ENCODE measurements around the gene APLP2.
"Not testable (repeated sequence)": the region's sequence is repeated elsewhere in the genome, so short reads cannot be mapped to it uniquely, and the experiment has no call there.

APLP2 gene

GRCh38 chr11:130148796-130149326 is 79.2 kb downstream of the APLP2 start:
- DNase-seq (ENCODE audit: low spot score) = no peak

- DNase-seq (ENCODE audit: low spot score) = no peak
Measured at GRCh38 chr11:130150790-130151189, 81.1 kb downstream of the APLP2 start.

- no peak for DNase-seq (ENCODE audit: low spot score)
Measured at GRCh38 chr11:130151196-130151595, 81.5 kb downstream of the APLP2 start.

- DNase-seq (ENCODE audit: low spot score) = no peak
Measured at GRCh38 chr11:130156108-130157022, 86.7 kb downstream of the APLP2 start.

GRCh38 chr11:130157101-130157500 is 87.4 kb downstream of the APLP2 start:
- no peak for DNase-seq (ENCODE audit: low spot score)

GRCh38 chr11:130157840-130158239 is 88.1 kb downstream of the APLP2 start:
- DNase-seq (ENCODE audit: low spot score) = no peak

GRCh38 chr11:130159139-130159538 is 89.4 kb downstream of the APLP2 start:
- no peak for DNase-seq (ENCODE audit: low spot score)

GRCh38 chr11:130159657-130160497 is 90.2 kb downstream of the APLP2 start, which contains the start of gene ST14:
Gene ST14, plus strand, starts transcription at chr11:130159782. Its CDS starts 198 bp downstream, at chr11:130159980.
- DNase-seq (ENCODE audit: low spot score) = no peak

- DNase-seq (ENCODE audit: low spot score) = no peak
Measured at GRCh38 chr11:130160498-130161155, 90.9 kb downstream of the APLP2 start.

GRCh38 chr11:130161441-130162145 is 91.9 kb downstream of the APLP2 start:
- no peak for DNase-seq (ENCODE audit: low spot score)

GRCh38 chr11:130162733-130163132 is 93.0 kb downstream of the APLP2 start:
- DNase-seq (ENCODE audit: low spot score) = no peak

GRCh38 chr11:130163346-130164220 is 93.9 kb downstream of the APLP2 start:
- no peak for DNase-seq (ENCODE audit: low spot score)

GRCh38 chr11:130164221-130164570 is 94.5 kb downstream of the APLP2 start:
- DNase-seq (ENCODE audit: low spot score) = no peak

GRCh38 chr11:130165601-130166456 is 96.1 kb downstream of the APLP2 start:
- DNase-seq (ENCODE audit: low spot score) = no peak

GRCh38 chr11:130166457-130166784 is 96.7 kb downstream of the APLP2 start:
- no peak for DNase-seq (ENCODE audit: low spot score)

- DNase-seq (ENCODE audit: low spot score) = no peak
Measured at GRCh38 chr11:130167146-130167545, 97.5 kb downstream of the APLP2 start.

GRCh38 chr11:130168105-130168504 is 98.4 kb downstream of the APLP2 start:
- no peak for DNase-seq (ENCODE audit: low spot score)

GRCh38 chr11:130170345-130170744 is 100.7 kb downstream of the APLP2 start:
- no peak for DNase-seq (ENCODE audit: low spot score)

GRCh38 chr11:130171534-130171933 is 101.8 kb downstream of the APLP2 start:
- DNase-seq (ENCODE audit: low spot score) = no peak

- DNase-seq (ENCODE audit: low spot score) = not testable (repeated sequence)
Measured at GRCh38 chr11:130172001-130172400, 102.3 kb downstream of the APLP2 start.

Data from HuH-7.5 (cell line).